Peyer's patch (tissue), 4 donors: ENCODE data around the gene IRS1.

Source experiments
- POLR2A ChIP-seq, 2 donors: fragments of 450-650 bp; IDR thresholded peaks; one replicate each; pipeline ENCODE4 v1.5.1; 2017; ENCODE audit warnings: antibody characterized with exemption in 2 of 2, mild to moderate bottlenecking in 2 of 2, moderate library complexity in 2 of 2
- TF ChIP-seq, protein P1 (sequence below), 6 experiments: fragments of 450-650 bp in 4 of 6; fragments of 200-600 bp in 2 of 6; sonication (generic) in 1 of 6; IDR thresholded peaks; one replicate each; pipeline ENCODE4 v1.5.1; 2017 to 2019; ENCODE audit warnings: antibody characterized with exemption in 6 of 6, mild to moderate bottlenecking in 3 of 6, moderate library complexity in 1 of 6

DNA sequence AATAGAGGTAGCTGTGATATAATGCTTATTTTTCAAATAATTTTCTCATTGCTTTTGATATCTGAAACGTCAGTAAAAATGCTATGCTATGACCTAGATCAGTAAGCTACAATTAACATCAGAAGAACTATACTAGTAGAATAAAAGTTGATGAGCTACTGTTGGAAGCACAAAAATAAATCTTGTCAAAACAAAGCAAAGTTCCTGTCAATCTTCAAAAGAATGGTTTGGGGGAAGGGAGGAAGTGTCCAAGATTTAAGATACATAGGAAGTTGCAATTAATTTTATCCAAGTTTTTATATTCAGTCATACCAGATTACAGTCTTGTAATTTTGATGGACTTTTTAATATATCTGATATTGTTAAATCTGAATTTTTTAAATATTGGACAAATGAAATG, 19.2 kb downstream of the IRS1 start:
- no peak for TF ChIP-seq POLR2A (IDR thresholded peaks at IDR 0.05)
- TF ChIP-seq, protein P1, sequence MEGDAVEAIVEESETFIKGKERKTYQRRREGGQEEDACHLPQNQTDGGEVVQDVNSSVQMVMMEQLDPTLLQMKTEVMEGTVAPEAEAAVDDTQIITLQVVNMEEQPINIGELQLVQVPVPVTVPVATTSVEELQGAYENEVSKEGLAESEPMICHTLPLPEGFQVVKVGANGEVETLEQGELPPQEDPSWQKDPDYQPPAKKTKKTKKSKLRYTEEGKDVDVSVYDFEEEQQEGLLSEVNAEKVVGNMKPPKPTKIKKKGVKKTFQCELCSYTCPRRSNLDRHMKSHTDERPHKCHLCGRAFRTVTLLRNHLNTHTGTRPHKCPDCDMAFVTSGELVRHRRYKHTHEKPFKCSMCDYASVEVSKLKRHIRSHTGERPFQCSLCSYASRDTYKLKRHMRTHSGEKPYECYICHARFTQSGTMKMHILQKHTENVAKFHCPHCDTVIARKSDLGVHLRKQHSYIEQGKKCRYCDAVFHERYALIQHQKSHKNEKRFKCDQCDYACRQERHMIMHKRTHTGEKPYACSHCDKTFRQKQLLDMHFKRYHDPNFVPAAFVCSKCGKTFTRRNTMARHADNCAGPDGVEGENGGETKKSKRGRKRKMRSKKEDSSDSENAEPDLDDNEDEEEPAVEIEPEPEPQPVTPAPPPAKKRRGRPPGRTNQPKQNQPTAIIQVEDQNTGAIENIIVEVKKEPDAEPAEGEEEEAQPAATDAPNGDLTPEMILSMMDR (IDR thresholded peaks at IDR 0.05), result no peak
